Testis (tissue), 3 donors: ENCODE data around the gene NRP2. TPM values are rescaled to one million over a fixed set of nuclear protein-coding genes. Genes with fewer than 3 reads are reported as not detected.
A peak's percentile ranks its signal among the peaks of the same experiment; 100 is the strongest.

Experiments used
- DNase-seq: peaks from one replicate; pipeline ENCODE4 v3.0.0-alpha.2; 2019
- H3K27ac ChIP-seq, 2 donors: fragments of 200-600 bp; sonication (generic); one replicate each; pipeline ENCODE4 v1.5.1; 2019
- H3K27me3 ChIP-seq: fragments of 200-600 bp; sonication (generic); one replicate; pipeline ENCODE4 v1.5.1; 2019
- H3K36me3 ChIP-seq: fragments of 200-600 bp; sonication (generic); one replicate; pipeline ENCODE4 v1.5.1; 2017; ENCODE audit warnings: low read depth; ENCODE audit errors: missing control alignments
- H3K4me1 ChIP-seq: fragments of 200-600 bp; sonication (generic); one replicate; pipeline ENCODE4 v1.5.1; 2019
- H3K4me3 ChIP-seq, 2 donors: fragments of 200-600 bp; sonication (generic); one replicate each; pipeline ENCODE4 v1.5.1; 2017 to 2019
- H3K9me3 ChIP-seq: fragments of 200-600 bp; sonication (generic); one replicate; pipeline ENCODE4 v1.5.1; 2017
- POLR2A ChIP-seq: fragments of 450-650 bp; IDR thresholded peaks from one replicate; pipeline ENCODE4 v1.6.1; 2017; ENCODE audit warnings: antibody characterized with exemption, mild to moderate bottlenecking, moderate library complexity
- WGBS, 2 donors: methylation state at CpG; one replicate each; pipeline ENCODE4 v1.1.5; 2018; 5-methylcytosine and 5-hydroxymethylcytosine counted together
- intact Hi-C: fragments of 100-400 bp; cut with DNase I; formaldehyde crosslinking; loops from one replicate; pipeline ENCODE4 v1.15.1; 2023; ENCODE audit warnings: low total_unique reads
- polyA plus RNA-seq: library from polyadenylated mRNA; stranded (reverse); fragments of 350-450 nt; fragmentation: Illumina TruSeq; extraction: RNeasy Lipid Tissue Mini Kit (QIAGEN cat#74804); gene quantifications from one replicate; pipeline ENCODE4 v1.2.3, GENCODE V29; 2014; ENCODE audit warnings: low read depth, low replicate concordance; ENCODE audit not compliant: insufficient read depth
- total RNA-seq, 2 donors: library from RNA; depleted of rRNA; stranded (reverse); fragments of >200 nt; gene quantifications; one replicate each; pipeline ENCODE4 v1.2.3, GENCODE V29; 2016
- TF ChIP-seq, protein P1 (sequence below), 3 experiments: fragments of 450-650 bp in 2 of 3; fragments of 200-600 bp in 1 of 3; sonication (generic) in 1 of 3; IDR thresholded peaks; one replicate each; pipeline ENCODE4 v1.5.1; 2016 to 2019; ENCODE audit warnings: antibody characterized with exemption in 3 of 3, mild to moderate bottlenecking in 2 of 3, moderate library complexity in 1 of 3

The NRP2 gene
- total and polyA plus RNA-seq, 3 donors from 2014 or later: 6.3 to 10.6 (median 6.3) TPM

DNA sequence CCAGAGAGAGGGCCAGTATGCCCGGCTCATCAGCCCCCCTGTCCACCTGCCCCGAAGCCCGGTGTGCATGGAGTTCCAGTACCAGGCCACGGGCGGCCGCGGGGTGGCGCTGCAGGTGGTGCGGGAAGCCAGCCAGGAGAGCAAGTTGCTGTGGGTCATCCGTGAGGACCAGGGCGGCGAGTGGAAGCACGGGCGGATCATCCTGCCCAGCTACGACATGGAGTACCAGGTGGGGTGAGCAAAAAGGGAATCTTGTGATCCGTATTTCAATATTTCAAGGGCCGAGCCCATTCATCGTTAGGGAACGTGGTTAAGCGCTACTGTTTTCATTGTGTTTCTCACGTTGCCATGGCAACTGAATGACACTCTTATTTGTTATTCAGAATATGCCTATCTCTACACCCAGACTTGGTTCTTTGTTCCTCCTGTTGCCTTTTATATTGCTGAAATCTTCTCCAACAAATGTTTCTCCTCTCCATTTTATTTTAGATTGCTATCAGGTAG, 81.5 kb downstream of the NRP2 start:
- Histone ChIP-seq H3K9me3 (no peaks in the 10 kb centered on the region), H3K27me3 (no peaks in the 10 kb centered on the region), H3K36me3 (no peaks in the 10 kb centered on the region), H3K4me3 (no peak overlapping the region), H3K27ac (no peak overlapping the region), H3K4me1 (no peaks in the 10 kb centered on the region)
- WGBS, 2 donors: 32 to 50% methylated on average over 15 to 21 of the region's 21 CpGs
- DNase-seq: peak; percentile 81
- TF ChIP-seq, protein P1, sequence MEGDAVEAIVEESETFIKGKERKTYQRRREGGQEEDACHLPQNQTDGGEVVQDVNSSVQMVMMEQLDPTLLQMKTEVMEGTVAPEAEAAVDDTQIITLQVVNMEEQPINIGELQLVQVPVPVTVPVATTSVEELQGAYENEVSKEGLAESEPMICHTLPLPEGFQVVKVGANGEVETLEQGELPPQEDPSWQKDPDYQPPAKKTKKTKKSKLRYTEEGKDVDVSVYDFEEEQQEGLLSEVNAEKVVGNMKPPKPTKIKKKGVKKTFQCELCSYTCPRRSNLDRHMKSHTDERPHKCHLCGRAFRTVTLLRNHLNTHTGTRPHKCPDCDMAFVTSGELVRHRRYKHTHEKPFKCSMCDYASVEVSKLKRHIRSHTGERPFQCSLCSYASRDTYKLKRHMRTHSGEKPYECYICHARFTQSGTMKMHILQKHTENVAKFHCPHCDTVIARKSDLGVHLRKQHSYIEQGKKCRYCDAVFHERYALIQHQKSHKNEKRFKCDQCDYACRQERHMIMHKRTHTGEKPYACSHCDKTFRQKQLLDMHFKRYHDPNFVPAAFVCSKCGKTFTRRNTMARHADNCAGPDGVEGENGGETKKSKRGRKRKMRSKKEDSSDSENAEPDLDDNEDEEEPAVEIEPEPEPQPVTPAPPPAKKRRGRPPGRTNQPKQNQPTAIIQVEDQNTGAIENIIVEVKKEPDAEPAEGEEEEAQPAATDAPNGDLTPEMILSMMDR (IDR thresholded peaks at IDR 0.05): peak in 2 of 3 experiments; percentile 54 to 57
- no peak for TF ChIP-seq POLR2A
- intact Hi-C loops: no loop called here

DNA sequence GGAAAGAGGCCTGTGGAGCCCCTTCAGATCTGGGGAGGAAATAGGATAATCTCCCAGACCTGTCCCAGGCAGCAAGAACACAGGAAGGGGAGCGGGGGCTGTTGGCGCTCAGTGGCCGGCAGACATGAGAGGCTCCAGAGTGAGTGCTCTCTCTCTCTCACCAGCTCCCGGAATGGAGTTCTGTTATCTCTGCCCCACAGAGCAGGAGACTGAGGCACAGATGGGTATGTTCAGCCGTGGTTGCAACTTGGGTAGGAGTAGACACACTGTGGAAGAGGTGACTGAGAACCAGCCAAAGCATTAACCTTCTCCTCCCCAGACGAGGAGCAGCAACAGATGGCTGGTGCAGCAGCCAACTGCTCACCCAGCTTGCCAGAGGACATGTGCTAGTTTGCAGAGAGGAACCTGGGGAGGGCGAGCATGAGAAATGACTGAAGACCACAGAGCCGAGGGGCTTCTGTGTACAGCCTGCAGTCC, 82.0 kb downstream of the NRP2 start:
- TF ChIP-seq, protein P1 (IDR thresholded peaks at IDR 0.05): no peak
- TF ChIP-seq POLR2A: no peak
- Histone ChIP-seq H3K4me3 (no peak overlapping the region), H3K4me1 (no peaks in the 10 kb centered on the region), H3K27me3 (no peaks in the 10 kb centered on the region), H3K36me3 (no peaks in the 10 kb centered on the region), H3K9me3 (no peaks in the 10 kb centered on the region), H3K27ac (no peak overlapping the region)
- DNase-seq: no peak
- intact Hi-C loops: no loop called here
- WGBS, 2 donors: 68 to 71% methylated on average over 7 to 8 of the region's 8 CpGs

DNA sequence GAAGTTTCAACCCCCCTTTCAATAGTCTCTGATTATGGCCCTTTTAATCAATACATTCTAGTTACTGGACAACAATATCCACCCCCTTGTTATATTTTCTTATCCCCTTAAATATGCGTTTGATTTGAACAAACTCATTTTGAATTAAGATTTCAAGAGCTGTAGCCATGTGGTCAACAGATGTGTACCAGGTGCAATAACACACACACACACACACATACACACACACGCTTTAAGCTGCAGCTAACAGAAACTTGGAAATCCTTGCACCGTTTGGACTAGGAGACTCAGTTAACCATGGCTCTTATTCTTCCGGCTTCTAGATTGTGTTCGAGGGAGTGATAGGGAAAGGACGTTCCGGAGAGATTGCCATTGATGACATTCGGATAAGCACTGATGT, 82.8 kb downstream of the NRP2 start:
- Histone ChIP-seq H3K27me3 (no peaks in the 10 kb centered on the region), H3K36me3 (no peaks in the 10 kb centered on the region), H3K9me3 (no peaks in the 10 kb centered on the region), H3K4me1 (no peaks in the 10 kb centered on the region), H3K4me3 (no peak overlapping the region), H3K27ac (no peak overlapping the region)
- no peak for DNase-seq
- TF ChIP-seq, protein P1 (IDR thresholded peaks at IDR 0.05): no peak
- no peak for TF ChIP-seq POLR2A
- WGBS, 2 donors: 83 to 89% methylated on average over 8 of the region's 8 CpGs
- intact Hi-C loops: no loop called here

DNA sequence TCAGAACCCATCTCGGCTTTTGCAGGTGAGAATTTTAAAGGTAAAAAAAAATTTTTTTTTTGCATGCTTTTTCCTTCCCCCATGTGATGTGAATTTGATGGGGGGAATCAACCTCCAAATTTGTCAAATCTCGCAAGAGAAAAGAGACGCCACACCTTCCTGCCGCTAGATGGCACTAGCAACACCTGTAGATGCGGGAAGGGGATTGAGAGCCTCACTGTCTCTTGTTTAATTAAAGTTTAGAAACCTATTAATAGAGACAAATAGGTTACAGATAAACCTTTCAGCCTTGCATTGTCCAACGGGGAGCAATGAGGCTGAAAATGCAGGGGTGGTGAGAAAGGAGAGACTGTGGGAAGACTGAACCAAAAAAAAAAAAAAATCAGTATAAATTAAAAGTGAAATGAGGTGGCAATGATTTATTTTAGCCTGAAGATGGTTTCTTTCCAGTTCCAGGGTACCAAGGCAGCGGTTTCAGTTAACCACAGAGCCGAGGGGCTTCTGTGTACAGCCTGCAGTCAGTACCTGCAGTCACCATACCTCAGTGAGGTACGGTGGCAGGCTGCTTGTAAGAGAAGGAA, 84.6 kb downstream of the NRP2 start:
- TF ChIP-seq, protein P1 (IDR thresholded peaks at IDR 0.05): peak; percentile 33 to 80 (median 73)
- TF ChIP-seq POLR2A: no peak
- Histone ChIP-seq H3K27ac (no peak overlapping the region), H3K27me3 (no peaks in the 10 kb centered on the region), H3K9me3 (no peaks in the 10 kb centered on the region), H3K4me1 (no peaks in the 10 kb centered on the region), H3K36me3 (no peaks in the 10 kb centered on the region), H3K4me3 (no peak overlapping the region)
- intact Hi-C loops: no loop called here
- DNase-seq: peak; percentile 81
- 27 to 28% methylated on average over 9 of the region's 9 CpGs for WGBS, 2 donors

DNA sequence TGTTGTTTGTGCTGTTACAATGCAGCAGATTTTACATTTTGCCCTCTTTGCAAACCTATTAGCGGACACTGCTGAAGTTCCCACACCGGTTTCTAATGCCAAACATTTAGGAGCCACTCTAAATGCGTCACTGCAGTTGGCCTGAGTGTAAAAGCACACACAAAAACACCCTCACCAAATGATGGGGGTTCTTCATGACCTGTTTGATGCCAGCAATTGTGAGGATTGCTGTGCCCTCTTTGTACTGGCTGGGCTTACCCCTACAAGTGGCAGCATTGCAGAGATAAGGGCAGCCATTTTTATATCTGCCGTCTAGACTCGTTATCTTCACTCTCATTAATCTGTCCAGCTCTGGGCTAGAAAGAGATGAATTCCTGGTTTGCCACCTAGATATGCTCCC, 85.3 kb downstream of the NRP2 start:
- intact Hi-C loops: no loop called here
- no peak for TF ChIP-seq POLR2A
- TF ChIP-seq, protein P1 (IDR thresholded peaks at IDR 0.05): no peak
- 80 to 87% methylated on average over 5 of the region's 5 CpGs for WGBS, 2 donors
- no peaks in the 10 kb centered on the region for H3K27me3 ChIP-seq
- no peak for DNase-seq
- H3K4me1 ChIP-seq: no peaks in the 10 kb centered on the region
- H3K36me3 ChIP-seq: no peaks in the 10 kb centered on the region
- no peak overlapping the region for H3K4me3 ChIP-seq
- H3K27ac ChIP-seq: no peak overlapping the region
- no peaks in the 10 kb centered on the region for H3K9me3 ChIP-seq
